NB4 (cell line): Measurements from ENCODE around the gene PRCC.

Experiments used
- POLR2A ChIP-seq: IDR thresholded peaks from 2 replicates; pipeline ENCODE4 v1.6.1; 2011; ENCODE audit warnings: mild to moderate bottlenecking; ENCODE audit not compliant: insufficient read length; ENCODE audit errors: extremely low read depth
- TF ChIP-seq, protein P1 (sequence below): IDR thresholded peaks from one replicate; pipeline ENCODE4 v1.5.1; 2012; ENCODE audit warnings: low read depth, low read length

DNA sequence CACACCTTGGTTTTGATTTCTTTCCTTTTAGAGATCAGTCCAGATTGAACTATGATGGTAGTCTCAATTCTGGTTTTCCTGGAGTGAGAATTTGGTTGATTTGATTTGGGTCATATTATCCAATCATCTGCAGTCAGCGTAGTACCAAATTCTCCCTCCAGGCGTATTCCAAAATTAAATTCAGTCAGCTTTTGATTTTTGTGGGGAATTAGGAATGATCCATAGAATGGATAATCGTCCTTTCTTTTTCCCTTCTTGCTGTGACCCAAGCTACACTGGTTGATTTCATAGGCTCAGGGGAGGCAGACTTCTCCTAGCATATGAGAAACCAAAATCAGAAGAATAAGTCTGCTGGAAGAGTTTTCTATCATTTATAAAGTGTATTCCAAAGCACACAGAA lies 4.9 kb downstream of the PRCC start:
- TF ChIP-seq, protein P1, sequence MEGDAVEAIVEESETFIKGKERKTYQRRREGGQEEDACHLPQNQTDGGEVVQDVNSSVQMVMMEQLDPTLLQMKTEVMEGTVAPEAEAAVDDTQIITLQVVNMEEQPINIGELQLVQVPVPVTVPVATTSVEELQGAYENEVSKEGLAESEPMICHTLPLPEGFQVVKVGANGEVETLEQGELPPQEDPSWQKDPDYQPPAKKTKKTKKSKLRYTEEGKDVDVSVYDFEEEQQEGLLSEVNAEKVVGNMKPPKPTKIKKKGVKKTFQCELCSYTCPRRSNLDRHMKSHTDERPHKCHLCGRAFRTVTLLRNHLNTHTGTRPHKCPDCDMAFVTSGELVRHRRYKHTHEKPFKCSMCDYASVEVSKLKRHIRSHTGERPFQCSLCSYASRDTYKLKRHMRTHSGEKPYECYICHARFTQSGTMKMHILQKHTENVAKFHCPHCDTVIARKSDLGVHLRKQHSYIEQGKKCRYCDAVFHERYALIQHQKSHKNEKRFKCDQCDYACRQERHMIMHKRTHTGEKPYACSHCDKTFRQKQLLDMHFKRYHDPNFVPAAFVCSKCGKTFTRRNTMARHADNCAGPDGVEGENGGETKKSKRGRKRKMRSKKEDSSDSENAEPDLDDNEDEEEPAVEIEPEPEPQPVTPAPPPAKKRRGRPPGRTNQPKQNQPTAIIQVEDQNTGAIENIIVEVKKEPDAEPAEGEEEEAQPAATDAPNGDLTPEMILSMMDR = no peak
- no peak for TF ChIP-seq POLR2A
